GM19438 (cell line): Measurements from ENCODE around the gene SLC19A1.

Experiments used
- ATAC-seq: cut with Tn5 transposase; IDR thresholded peaks from one replicate; pipeline ENCODE4 v1.9.1; 2021; ENCODE audit warnings: low read depth; ENCODE audit not compliant: unreplicated experiment

SLC19A1 gene

GRCh38 chr21:45546636-45547544 is 4.7 kb upstream of the SLC19A1 start:
- ATAC-seq = no peak

DNA sequence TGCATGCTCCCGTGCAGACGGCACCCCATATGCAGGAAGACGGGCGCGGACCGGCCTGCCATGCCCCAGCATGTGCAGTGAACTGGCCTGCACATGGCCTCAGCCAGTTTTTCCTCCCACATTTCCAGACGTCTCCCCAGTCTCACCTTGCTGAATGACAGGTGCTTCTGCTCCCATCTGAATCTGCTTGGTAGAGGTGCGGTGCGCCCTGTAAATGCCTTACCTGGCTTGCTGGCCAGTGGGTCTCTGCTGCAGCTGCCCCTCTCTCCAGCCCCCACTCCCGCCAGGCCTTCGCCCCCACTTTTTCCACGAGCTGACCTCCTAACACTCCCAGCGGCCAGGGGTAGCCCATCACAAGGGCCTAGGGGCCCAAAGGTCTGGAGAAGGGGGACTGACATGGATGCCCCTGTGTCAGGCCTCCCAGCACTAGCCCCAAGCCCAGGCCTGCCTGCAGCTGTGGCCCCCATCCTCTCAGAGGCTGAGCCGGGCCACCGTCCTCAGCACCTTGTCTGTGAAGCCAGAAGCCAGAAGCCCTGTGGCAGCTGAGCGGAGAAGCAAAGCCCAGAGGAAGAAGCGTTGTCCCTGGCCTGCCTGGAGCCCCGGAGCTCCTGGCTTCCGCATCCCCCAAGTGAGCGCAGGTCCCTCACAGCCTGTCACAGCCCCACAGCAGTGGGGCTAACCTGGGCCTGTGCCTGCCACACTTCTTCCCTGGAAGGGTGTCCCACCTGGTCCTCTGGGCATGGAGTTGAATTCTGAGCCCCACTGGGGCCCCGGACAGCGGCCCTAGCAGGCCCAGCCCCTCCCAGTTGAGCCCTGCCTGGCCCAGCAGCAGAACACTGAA is 3.7 kb upstream of the SLC19A1 start:
- no peak for ATAC-seq

GRCh38 chr21:45545236-45545570 is 3.0 kb upstream of the SLC19A1 start:
- ATAC-seq = no peak

DNA sequence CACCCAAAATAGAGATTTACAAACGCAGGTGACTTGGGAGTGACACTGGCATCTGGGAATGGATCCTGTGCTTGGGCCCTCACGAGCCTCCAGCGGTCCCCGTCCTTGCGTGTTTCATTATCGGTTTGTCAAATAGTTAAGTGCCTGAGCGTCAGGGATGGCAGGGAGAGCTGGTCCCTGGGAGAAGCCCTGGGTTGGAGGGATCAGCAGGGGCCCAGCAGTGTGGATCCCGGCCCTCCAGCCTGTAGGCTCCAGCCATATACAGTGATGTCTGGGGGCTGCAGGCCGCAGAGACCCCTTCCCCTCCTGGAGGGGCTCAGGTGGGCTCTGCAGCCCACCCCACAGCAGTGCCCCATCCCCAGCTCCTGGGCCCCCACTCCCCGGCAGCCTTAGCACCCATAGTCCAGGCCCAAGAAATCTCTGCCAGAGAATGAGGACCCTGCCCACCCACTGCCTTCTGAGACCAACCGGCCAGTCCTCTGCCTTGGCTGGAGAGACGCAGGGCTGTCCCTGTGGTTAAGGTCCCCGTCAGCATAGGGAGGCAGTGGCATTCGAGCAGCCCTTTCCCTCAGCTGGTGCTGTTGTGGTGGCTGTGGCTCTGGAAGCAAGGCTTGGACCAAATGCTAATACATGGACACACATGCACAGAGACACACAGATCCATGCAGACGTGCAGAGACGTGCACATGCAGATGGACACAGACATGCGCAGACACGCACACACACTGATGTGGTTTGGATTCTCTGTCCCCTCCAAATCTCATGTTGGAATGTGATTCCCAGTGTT is 2.4 kb upstream of the SLC19A1 start:
- ATAC-seq = no peak

DNA sequence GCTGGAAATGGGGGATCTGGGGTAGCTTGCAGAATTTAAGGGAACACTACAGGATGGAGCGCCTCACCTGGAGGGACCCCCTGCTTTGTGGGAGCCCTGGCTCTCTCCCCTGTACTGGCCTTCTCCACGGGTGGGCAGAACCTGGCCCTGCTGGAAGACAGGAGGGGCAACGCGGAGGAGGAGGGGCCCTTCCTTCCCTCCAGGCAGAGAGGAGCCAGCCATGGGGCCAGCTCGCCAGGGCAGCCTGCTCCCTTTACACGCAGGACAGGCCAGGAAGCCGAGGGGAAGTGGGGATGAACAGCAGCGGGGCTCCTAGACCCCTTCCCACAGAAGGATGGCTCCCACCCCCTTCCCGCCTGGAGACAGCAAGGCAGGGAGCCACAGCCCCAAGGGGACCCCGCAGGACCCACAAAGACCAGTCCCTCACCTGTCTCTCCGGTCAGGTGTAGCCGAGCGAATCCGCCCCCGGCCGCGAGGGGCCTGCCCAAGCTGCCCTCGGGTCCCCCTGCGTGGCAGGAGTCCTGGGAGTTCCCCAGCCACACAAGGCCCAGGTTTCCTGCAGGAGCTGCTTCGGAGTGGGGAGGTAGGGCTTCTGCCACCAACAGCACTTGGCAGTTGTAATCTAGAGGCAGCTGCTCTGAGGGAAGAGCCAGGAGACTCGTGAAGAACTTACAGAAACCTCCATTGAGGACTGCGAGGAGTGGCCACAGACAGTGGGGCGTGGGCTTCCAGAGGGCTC is 1.6 kb upstream of the SLC19A1 start:
- no peak for ATAC-seq

DNA sequence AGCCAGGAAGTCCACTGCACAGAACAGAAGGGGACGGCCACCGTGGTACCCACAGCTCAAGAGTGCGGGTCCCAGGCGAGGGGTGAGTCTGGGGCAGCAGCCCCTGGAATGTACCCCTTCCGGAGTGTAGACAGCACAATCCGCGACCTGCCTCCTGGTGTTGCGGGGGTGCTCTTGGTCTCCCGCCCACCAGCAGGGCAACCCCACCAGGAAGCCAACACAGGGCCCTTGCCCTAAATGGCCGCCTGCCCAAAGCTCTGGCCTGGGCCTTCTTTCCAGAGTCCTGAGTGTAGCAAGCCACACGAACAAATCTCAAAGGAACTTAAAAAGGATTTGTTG is 1.1 kb upstream of the SLC19A1 start:
- no peak for ATAC-seq

GRCh38 chr21:45542667-45543370 is 579 bp upstream of the SLC19A1 start:
- ATAC-seq = no peak

GRCh38 chr21:45541221-45542039 is 810 bp downstream of the SLC19A1 start:
- ATAC-seq = no peak

DNA sequence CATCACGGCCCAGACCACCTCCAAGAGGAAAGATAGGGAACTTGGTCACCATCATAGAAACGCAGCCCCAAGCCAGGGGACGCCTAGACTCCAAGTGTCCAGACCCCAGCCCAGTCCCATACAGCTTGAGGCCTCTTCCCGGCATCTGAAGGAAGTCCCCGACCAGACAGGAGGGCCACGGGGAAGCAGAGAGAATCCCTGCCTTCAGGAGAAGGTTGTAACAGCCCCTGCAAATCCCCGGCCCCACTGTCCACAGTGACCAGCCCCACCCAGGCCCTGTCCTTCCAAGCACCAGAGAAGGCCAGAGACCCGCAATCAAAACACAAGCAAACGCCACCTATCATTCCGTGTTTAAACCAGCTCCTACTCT is 1.7 kb downstream of the SLC19A1 start:
- no peak for ATAC-seq

DNA sequence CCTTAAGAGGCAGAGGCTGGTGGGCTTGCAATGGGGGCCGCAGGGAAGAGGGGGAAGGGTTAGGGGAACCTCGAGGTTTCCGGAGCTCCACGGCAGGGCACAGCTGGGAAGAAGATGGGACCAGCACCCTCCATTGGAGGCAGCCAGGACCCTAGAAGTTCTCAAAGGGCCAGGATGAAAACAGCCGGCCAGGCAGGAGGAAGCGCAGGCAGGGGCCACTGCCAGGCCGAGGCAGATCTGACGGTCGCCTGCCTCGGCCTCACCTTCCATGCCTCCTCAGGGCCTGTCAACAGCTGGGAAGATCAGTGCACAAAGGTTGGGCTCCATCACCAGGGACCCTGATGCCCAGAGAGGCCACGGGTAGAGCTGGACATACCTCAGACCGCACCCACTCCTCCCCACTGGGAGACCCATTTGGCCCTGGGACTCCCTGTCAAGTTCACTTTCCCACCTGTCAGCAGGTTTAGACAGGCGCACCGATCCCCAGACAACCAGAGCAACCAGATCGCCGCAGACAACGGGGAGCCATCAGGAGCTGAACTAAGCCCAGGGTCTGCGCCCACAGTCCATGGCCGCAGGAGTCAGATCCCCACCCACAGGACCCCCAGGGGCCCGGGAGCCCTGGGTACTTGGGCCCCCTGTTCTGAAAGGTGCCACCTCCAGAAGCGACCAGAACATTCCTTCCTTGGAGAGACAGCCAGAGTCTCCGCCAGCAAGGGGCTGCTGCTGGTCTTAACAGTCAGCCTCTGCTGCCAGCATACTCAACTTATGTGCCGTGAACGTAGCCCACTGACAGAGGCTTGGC is 2.2 kb downstream of the SLC19A1 start:
- ATAC-seq = no peak

GRCh38 chr21:45539046-45539795 is 3.0 kb downstream of the SLC19A1 start:
- no peak for ATAC-seq

DNA sequence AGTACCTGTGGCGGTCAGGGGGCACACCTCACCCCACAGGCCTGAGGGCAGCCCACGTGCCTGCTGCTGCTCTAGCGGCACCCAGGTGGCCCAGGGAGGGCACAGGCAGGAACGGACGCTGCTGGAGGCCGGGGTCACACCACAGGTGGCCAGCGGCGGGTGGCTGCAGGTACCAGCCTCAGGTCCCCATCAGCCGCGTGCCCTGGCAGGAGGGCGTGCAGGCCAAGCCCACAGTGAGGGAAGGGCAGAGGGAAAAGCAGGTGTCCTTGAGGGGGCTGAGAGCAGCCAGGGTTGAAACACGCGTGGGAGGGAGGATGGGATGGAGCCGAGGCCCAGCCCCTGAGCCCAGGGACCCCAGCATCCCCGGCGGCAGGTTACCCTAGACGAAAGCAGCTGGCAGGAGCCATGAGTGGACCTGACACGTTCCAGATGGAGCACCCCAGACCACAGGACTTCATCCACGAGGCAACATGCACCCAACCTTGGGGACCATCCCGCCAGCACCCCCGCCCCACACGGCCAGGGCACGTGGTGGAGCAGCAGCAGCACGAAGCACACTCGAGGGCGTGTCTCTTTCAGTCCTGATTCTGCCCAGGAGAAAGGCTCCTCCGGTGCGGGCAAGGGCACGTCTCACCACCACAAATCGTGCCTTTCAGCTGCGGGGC is 3.7 kb downstream of the SLC19A1 start:
- no peak for ATAC-seq

DNA sequence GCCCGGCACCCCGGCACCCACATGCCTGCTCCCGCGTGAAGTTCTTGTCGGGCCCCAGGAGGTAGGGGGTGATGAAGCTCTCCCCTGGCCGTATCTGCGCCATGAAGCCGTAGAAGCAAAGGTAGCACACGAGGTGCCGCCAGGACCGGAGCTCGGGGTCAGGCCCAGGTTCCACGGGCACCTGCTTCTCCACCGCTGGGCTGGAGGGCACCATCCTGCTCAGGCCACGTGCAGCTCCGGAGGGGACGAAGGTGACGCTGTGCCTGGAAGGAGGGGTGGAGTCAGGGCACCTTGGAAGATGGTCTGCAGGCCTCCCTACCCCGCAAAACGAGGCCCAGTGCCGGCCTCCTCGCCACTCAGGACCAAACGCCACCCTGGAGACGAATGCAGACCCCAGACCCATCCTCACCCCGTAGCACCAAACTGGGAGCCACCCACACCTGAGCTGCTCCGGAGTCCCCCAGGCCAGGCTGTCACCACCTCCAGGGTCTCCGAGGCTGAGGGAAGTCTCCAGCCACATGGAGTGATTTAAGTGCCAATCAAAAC is 4.4 kb downstream of the SLC19A1 start:
- ATAC-seq = no peak

GRCh38 chr21:45537111-45537745 is 5.0 kb downstream of the SLC19A1 start:
- ATAC-seq = no peak

GRCh38 chr21:45536301-45537081 is 5.7 kb downstream of the SLC19A1 start:
- no peak for ATAC-seq
